NAMALWA (cell line): ENCODE data around the gene CDRT15.
"Not testable (repeated sequence)": the region's sequence is repeated elsewhere in the genome, so short reads cannot be mapped to it uniquely, and the experiment has no call there.

Experiments used
- DNase-seq: peaks from one replicate; pipeline ENCODE4 v3.0.0-alpha.2; 2015; ENCODE audit warnings: low spot score

Gene CDRT15

DNA sequence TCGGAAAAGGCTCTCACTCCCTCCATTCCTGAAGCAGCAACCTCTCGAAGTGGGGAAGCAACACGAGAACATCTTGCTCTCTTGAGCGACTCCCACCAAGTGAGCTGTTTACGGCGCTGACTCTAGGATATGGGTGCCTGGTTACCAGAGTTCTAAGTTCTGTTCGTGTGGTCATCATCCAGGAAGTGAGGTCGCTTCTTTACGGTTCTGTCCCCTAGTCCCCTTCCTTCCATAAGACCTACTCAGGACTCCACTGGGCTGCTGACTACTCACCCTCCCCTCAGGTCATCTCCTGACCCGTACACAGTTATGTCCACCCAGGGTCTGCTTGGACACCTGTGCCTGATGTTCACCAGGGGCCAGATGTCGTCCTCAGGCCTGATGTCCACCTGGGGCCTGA lies at the start of gene CDRT15:
Gene CDRT15 (minus strand): TSS at position 101 of the 400 bp plus-strand sequence. CDS start 29 bp downstream, at position 72.
- DNase-seq: not testable (repeated sequence)

GRCh38 chr17:14282726-14283125 lies 46.1 kb upstream of the CDRT15 start:
- no peak for DNase-seq

DNA sequence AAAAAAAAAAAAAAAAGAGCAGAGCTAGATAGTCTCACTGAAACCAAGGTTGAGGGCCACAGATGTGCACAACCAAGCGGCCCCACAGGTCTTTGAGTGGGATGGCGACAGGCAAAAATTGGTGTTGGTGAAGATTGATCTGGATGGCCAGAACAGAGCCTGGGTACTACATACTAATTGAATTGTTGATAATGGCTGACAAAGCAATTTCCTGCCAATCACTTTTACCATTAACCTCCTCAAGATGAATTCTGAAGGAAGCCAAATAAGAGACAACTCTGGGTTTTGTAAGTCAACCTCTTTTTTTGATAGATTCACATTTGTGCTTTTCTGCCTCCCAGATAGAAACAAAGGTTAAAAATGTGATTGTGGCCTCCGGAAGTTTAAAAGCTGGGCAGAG lies 44.9 kb upstream of the CDRT15 start:
- DNase-seq: no peak

DNA sequence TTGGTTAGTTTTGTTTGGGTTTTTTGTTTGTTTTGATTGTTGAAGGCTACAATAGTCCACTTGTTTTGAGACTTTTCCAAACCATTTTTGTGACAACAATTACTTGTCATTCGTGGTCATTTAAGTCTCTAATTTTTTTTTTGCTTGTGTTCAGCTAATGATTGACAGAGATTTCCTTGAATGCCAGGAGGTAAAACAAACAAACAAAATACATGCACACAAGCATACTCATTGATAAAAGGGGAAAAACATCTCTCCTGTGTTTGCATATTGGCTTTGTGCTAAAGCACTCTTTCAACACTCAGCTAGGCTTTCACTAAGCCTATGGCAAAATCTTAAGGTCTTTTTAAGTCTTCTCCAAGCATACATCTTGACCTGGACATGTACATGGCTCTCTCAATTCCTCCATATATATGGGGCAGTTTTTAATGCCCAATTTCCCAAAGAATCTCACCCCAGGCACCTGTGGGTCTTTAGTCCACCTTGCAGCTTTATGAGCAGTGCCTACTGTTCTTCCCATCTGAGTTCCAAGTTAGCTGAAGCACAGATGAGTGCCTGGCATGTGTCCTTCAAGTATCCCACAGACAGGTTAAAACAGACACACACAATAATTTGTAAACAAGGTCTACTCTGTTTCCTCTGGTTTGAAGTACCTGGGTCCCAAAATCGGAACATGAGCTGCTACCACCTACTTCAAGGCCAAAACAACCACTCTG lies 40.0 kb upstream of the CDRT15 start:
- DNase-seq: no peak

- DNase-seq: no peak
Measured at GRCh38 chr17:14270508-14270907, 33.8 kb upstream of the CDRT15 start.

GRCh38 chr17:14269473-14269872 lies 32.8 kb upstream of the CDRT15 start:
- no peak for DNase-seq

- DNase-seq: peak; percentile 1
Measured at GRCh38 chr17:14268264-14268663, 31.6 kb upstream of the CDRT15 start.

- DNase-seq: no peak
Measured at GRCh38 chr17:14261406-14261805, 24.7 kb upstream of the CDRT15 start.

DNA sequence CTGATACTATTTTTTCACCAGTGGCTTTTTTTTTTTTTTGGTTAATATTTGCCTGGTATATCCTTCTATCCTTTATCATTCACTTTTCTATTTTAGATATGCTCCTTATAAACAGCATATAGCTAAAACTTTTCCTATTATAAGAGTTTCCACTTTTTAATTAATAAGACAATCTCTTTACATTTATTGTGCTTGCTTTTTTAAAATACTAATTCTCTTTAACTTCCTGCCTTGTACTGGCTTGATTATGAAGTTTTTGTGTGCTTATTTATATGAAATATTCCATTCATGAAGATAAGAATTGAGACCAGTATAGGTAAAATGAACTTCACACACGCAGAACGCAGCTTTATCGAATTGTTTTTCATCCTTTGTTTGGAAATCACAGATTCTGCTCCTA lies 9.0 kb upstream of the CDRT15 start:
- no peak for DNase-seq

DNA sequence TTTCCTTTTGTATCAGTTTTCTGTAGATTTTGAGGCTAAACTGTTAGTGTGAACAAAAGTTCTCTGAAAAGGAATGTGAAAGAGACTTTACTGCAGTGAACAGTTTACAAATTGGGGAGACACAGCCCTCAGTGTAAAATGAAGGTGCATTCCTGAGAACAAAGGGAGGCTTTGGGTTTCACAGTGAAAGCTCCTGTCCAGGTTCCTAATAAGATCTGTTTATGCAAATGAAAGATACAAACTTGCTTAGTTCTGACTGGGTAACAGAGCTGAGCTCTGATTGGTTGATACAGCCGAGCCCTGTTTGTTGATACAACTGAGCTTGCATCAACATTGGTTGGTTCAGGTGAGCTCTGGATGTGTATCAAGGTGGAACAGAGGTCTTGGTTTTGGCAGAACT lies 8.3 kb upstream of the CDRT15 start:
- DNase-seq: no peak

DNA sequence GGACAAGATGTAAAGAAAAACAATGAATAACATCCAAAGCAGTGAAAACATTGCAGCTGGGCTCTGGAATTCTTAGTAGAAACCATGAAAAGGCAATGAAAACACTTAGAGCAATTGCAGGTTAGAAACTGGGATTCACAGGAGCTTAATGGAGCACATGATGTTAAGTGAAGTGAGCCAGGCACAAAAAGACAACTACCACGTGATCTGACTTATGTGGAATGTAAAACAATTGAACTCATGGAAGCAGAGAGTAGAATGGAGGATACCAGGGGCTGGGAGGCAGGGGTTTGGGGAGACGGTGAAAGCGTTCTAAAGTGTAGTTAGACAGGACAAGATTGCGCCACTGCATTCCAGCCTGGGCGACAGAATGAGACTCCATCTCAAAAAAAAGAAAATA lies 2.6 kb upstream of the CDRT15 start:
- DNase-seq: not testable (repeated sequence)

GRCh38 chr17:14236032-14236431 lies 630 bp downstream of the CDRT15 start:
- DNase-seq: not testable (repeated sequence)

DNA sequence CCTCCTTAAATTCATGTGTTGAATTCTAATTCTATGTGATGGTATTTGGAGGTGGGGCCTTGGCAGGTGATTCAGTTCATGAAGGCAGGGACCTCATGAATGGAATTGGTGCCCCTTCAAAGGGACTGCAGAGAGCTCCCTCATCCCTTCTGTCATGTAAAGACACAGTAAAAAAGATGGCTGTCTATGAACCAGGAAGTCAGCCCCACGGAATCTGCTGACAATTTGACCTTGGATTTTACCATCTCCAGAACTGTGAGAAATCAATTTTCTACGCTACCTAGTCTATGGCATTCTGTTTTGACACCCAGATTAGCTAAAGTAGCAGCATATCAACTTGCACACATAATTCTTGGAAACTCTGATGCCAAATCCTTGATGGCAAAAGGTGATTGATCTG lies 1.6 kb downstream of the CDRT15 start:
- DNase-seq: not testable (repeated sequence)

- not testable (repeated sequence) for DNase-seq
Measured at GRCh38 chr17:14231187-14231586, 5.5 kb downstream of the CDRT15 start.

DNA sequence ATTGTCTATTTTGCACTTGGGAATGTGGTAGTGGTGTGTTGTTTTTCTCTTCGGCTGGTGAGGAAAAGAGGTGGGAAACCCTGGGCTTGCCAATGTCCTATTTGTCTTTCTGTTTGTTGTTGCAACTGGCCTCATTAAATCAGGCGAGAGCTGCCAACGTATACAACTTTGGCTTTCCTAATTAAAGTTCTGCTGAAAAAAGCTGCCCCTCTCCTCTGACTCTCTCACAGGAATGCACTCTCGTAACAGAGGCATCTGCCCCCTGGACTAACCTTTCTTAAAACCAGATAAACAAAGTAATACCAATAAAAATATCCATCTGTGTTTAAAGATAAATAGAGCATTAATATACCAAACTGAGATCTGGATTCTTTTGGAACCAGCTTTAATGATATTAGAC lies 7.8 kb downstream of the CDRT15 start:
- no peak for DNase-seq

DNA sequence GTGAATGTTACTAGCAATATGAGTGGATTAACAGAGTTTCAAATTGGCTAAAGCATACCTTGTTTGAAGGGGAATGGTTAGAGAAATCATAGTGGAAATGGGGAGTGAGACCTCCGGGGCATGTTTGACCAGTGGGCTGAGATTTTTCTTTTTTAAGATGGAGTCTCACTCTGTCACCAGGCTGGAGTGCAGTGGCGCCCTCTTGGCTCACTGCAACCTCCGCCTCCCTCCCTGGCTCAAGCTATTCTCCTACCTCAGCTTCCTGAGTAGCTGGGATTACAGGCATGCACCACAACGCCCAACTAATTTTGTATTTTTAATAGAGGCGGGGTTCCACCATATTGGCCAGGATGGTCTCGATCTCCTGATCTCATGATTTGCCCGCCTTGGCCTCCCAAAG lies 9.6 kb downstream of the CDRT15 start:
- DNase-seq: no peak

GRCh38 chr17:14225254-14225980 lies 11.2 kb downstream of the CDRT15 start:
- DNase-seq: no peak

DNA sequence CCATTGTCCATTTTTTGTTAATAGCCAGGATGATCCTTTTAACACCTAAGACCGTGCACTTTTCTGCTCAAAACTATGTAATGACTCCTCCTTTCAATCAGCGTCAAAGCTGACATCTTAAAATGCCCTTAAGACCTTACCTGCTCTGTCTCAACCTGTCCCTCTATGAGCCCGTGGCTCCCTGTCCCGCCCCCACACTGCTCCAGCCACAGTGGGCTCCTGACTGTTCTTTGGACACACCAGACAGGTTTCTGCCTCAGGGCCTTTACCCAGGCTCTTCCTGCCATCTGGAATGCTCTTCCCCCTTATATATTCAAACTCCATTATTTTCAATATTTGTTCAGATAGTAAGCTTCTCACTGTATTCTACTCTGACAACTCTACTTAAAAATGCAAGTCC lies 14.1 kb downstream of the CDRT15 start:
- no peak for DNase-seq

DNA sequence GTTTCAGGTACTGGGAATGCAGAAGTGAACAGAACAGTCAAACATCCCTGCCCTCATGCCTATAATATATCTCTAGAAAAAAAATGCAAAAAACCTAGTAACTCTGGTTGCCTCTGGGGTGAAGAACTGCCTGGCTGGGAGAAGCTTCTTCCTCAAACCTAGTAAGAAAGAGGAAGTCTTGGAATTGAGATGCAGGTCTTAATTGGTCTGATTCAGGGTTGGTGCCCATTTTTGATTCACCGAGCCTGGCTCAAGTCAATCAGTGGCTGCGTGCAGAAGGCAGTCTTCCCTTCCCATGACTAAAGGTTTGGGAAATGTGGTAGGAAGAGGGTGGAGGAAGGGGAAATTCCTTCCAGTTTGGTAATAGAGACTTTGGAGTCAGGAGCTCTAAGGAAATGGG lies 22.4 kb downstream of the CDRT15 start:
- no peak for DNase-seq

GRCh38 chr17:14212401-14212800 lies 24.3 kb downstream of the CDRT15 start:
- no peak for DNase-seq

- no peak for DNase-seq
Measured at GRCh38 chr17:14211801-14212200, 24.9 kb downstream of the CDRT15 start.

DNA sequence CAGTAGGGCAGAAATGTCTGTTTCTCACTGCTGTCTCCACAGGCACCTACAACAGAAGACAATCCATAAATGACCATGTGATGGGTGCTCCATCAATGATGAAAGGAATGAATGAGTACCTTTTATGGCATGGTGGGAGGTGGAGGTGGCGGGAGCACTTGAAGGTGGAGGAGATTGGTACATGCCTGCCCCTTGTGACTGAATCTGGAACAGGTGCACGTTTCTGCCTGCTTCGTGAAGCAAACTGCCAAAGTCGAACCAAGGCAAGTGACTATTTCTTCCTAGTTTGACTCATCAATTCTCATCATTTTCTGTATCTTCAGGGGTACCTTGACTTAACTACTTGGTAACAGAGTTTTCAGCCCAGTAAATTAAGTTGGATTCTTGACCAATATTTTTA lies 25.4 kb downstream of the CDRT15 start:
- DNase-seq: no peak

- no peak for DNase-seq
Measured at GRCh38 chr17:14209215-14209614, 27.4 kb downstream of the CDRT15 start.

GRCh38 chr17:14207791-14208190 lies 28.9 kb downstream of the CDRT15 start:
- no peak for DNase-seq
